Coronary artery (tissue), 2 donors: ENCODE data around the gene CCL14.

Source experiments
- DNase-seq: peaks from one replicate; pipeline ENCODE4 v3.0.0-alpha.2; 2017; ENCODE audit warnings: low spot score
- H3K27ac ChIP-seq, 2 donors: fragments of 200-600 bp; sonication (generic); one replicate each; pipeline ENCODE4 v1.5.1; 2016 to 2019
- H3K4me3 ChIP-seq: fragments of 200-600 bp; sonication (generic); 2 replicates; pipeline ENCODE4 v1.5.1; 2016; ENCODE audit warnings: mild to moderate bottlenecking, moderate library complexity
- CTCF ChIP-seq: fragments of 200-600 bp; sonication (generic); IDR thresholded peaks from one replicate; pipeline ENCODE4 v1.5.1; 2019; ENCODE audit warnings: antibody characterized with exemption

Gene CCL14

GRCh38 chr17:35986643-35987042 lies at the start of gene CCL14:
CCL14 (minus strand) TSS chr17:35986729; CDS start chr17:35986649, 80 bp downstream.
- H3K4me3 ChIP-seq, result peak within 1 kb of the TSS; percentile 19
- no peak for DNase-seq
- H3K27ac ChIP-seq, result peak within 1 kb of the TSS in 1 of 2 donors; percentile 32
- no peak for TF ChIP-seq CTCF

GRCh38 chr17:36036235-36036634 lies 49.7 kb upstream of the CCL14 start:
- H3K27ac ChIP-seq, result no peak overlapping the region
- no peak for TF ChIP-seq CTCF
- H3K4me3 ChIP-seq, result no peak overlapping the region
- no peak for DNase-seq

GRCh38 chr17:36034127-36034526 lies 47.6 kb upstream of the CCL14 start:
- no peak for DNase-seq
- TF ChIP-seq CTCF, result no peak
- no peak overlapping the region for H3K4me3 ChIP-seq
- H3K27ac ChIP-seq, result no peak overlapping the region

- H3K4me3 ChIP-seq, result no peak overlapping the region
- DNase-seq, result no peak
- no peak overlapping the region for H3K27ac ChIP-seq
- no peak for TF ChIP-seq CTCF
Measured at GRCh38 chr17:36030956-36031355, 44.4 kb upstream of the CCL14 start.

- H3K27ac ChIP-seq, result no peak overlapping the region
- no peak overlapping the region for H3K4me3 ChIP-seq
- TF ChIP-seq CTCF, result no peak
- DNase-seq, result no peak
Measured at GRCh38 chr17:36027761-36028160, 41.2 kb upstream of the CCL14 start.

- DNase-seq, result no peak
- TF ChIP-seq CTCF, result no peak
- H3K27ac ChIP-seq, result no peak overlapping the region
- no peak overlapping the region for H3K4me3 ChIP-seq
Measured at GRCh38 chr17:36024106-36024869, 37.8 kb upstream of the CCL14 start.

- no peak for TF ChIP-seq CTCF
- Histone ChIP-seq H3K27ac (no peak overlapping the region), H3K4me3 (no peak overlapping the region)
- no peak for DNase-seq
Measured at GRCh38 chr17:36019423-36019822, 32.9 kb upstream of the CCL14 start.
